ENCODE data around the gene RBFOX1.

GRCh38 chr16:7344830-7345780 is 12.5 kb downstream of the RBFOX1 start:
- TF ChIP-seq POLR2A (IDR thresholded peaks at IDR 0.05), result no peak
- TF ChIP-seq, protein P1, sequence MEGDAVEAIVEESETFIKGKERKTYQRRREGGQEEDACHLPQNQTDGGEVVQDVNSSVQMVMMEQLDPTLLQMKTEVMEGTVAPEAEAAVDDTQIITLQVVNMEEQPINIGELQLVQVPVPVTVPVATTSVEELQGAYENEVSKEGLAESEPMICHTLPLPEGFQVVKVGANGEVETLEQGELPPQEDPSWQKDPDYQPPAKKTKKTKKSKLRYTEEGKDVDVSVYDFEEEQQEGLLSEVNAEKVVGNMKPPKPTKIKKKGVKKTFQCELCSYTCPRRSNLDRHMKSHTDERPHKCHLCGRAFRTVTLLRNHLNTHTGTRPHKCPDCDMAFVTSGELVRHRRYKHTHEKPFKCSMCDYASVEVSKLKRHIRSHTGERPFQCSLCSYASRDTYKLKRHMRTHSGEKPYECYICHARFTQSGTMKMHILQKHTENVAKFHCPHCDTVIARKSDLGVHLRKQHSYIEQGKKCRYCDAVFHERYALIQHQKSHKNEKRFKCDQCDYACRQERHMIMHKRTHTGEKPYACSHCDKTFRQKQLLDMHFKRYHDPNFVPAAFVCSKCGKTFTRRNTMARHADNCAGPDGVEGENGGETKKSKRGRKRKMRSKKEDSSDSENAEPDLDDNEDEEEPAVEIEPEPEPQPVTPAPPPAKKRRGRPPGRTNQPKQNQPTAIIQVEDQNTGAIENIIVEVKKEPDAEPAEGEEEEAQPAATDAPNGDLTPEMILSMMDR (IDR thresholded peaks at IDR 0.05), result peak in 1 of 12 donors; percentile 5

Data from heart left ventricle (tissue), 13 donors.